K562 (cell line): ENCODE results near the gene DYNLT4. TPM values are rescaled to one million over a fixed set of nuclear protein-coding genes. Genes with fewer than 3 reads are reported as not detected.

Experiments
- BRCA1 ChIP-seq, 2 experiments: fragments of 450-650 bp in 1 of 2; sonication (generic) in 1 of 2; formaldehyde crosslinking in 1 of 2; IDR thresholded peaks; 2 replicates each; pipeline versions ENCODE4 v1.5.0 to v1.6.1; 2017 to 2020; ENCODE audit warnings: mild to moderate bottlenecking in 1 of 2, missing genetic modification reagents in 1 of 2
- CXXC5 ChIP-seq: fragments of 250-450 bp; sonication (Bioruptor Pico); IDR thresholded peaks from 2 replicates; pipeline ENCODE4 v1.8.0; 2022; ENCODE audit warnings: inconsistent platforms, mild to moderate bottlenecking, moderate library complexity
- DDX20 ChIP-seq: fragments of 450-650 bp; IDR thresholded peaks from 2 replicates; pipeline ENCODE4 v1.6.1; 2016; ENCODE audit warnings: missing genetic modification characterization, low read depth, mild to moderate bottlenecking, missing compliant biosample characterization, moderate library complexity
- DPF2 ChIP-seq: fragments of 450-650 bp; IDR thresholded peaks from 2 replicates; pipeline ENCODE4 v1.6.1; 2016
- EP400 ChIP-seq: fragments of 450-650 bp; IDR thresholded peaks from 2 replicates; pipeline ENCODE4 v1.6.1; 2017; ENCODE audit warnings: antibody characterized with exemption, mild to moderate bottlenecking, moderate library complexity
- ID3 ChIP-seq, 2 experiments: fragments of 250-450 bp in 1 of 2; fragments of 450-650 bp in 1 of 2; sonication (Bioruptor Pico) in 1 of 2; IDR thresholded peaks; 2 replicates each; pipeline versions ENCODE4 v1.6.1 to v1.8.0; 2016 to 2021; ENCODE audit warnings: mild to moderate bottlenecking in 2 of 2, moderate library complexity in 2 of 2, missing compliant biosample characterization in 1 of 2, missing genetic modification characterization in 1 of 2
- ILF3 ChIP-seq: fragments of 450-650 bp; IDR thresholded peaks from 2 replicates; pipeline ENCODE4 v1.6.1; 2018; ENCODE audit warnings: antibody characterized with exemption, mild to moderate bottlenecking, moderate library complexity, borderline replicate concordance
- KAT2B ChIP-seq: IDR thresholded peaks from one replicate; pipeline ENCODE4 v1.6.1; 2012; ENCODE audit warnings: low read depth, mild to moderate bottlenecking, control low read depth, inconsistent platforms, low read length, moderate library complexity
- KAT8 ChIP-seq: fragments of 450-650 bp; IDR thresholded peaks from 2 replicates; pipeline ENCODE4 v1.6.1; 2016; ENCODE audit warnings: low read depth, mild to moderate bottlenecking
- KLF10 ChIP-seq: fragments of 250-450 bp; sonication (Bioruptor Pico); IDR thresholded peaks from 2 replicates; pipeline ENCODE4 v1.6.1; 2021; ENCODE audit warnings: matching md5 sums
- L3MBTL2 ChIP-seq: fragments of 450-650 bp; IDR thresholded peaks from 2 replicates; pipeline ENCODE4 v1.6.1; 2016; ENCODE audit warnings: mild to moderate bottlenecking, moderate library complexity
- MCM3 ChIP-seq: fragments of 450-650 bp; IDR thresholded peaks from 2 replicates; pipeline ENCODE4 v1.6.1; 2016
- MEF2D ChIP-seq: conservative IDR thresholded peaks from 2 replicates; pipeline ENCODE4 v1.6.1; 2016; ENCODE audit warnings: low read depth, missing genetic modification characterization, missing compliant biosample characterization
- MTF1 ChIP-seq: fragments of 250-450 bp; sonication (Bioruptor Pico); IDR thresholded peaks from 2 replicates; pipeline ENCODE4 v1.9.0; 2021; ENCODE audit warnings: moderate library complexity, mild to moderate bottlenecking, inconsistent platforms, borderline replicate concordance
- NKRF ChIP-seq: fragments of 450-650 bp; IDR thresholded peaks from 2 replicates; pipeline ENCODE4 v1.6.1; 2016; ENCODE audit warnings: borderline replicate concordance
- NR2C2 ChIP-seq, 2 experiments: fragments of 200-800 bp in 1 of 2; sonication (Bioruptor generic) in 1 of 2; sonication (generic) in 1 of 2; formaldehyde crosslinking in 1 of 2; IDR thresholded peaks; 2 replicates each; pipeline versions ENCODE4 v1.6.1 to v1.8.0; 2016 to 2022; ENCODE audit warnings: mild to moderate bottlenecking in 1 of 2, missing compliant biosample characterization in 1 of 2, missing genetic modification characterization in 1 of 2, missing genetic modification reagents in 1 of 2
- PURB ChIP-seq: sonication (generic); formaldehyde crosslinking; IDR thresholded peaks from 2 replicates; pipeline ENCODE4 v1.9.0; 2021; ENCODE audit warnings: low read depth, mild to moderate bottlenecking, missing genetic modification reagents
- ZEB2 ChIP-seq: fragments of 450-650 bp; IDR thresholded peaks from 2 replicates; pipeline ENCODE4 v1.6.1; 2016
- ZNF140 ChIP-seq: fragments of 250-450 bp; sonication (Bioruptor Pico); IDR thresholded peaks from 2 replicates; pipeline ENCODE4 v1.8.0; 2021; ENCODE audit warnings: moderate library complexity, mild to moderate bottlenecking, inconsistent platforms
- ZNF239 ChIP-seq: fragments of 250-450 bp; sonication (Bioruptor Pico); IDR thresholded peaks from 2 replicates; pipeline ENCODE4 v1.4.0; 2020; ENCODE audit warnings: mild to moderate bottlenecking
- ZNF324 ChIP-seq: fragments of 250-450 bp; sonication (Bioruptor Pico); IDR thresholded peaks from 2 replicates; pipeline ENCODE4 v1.4.0; 2020; ENCODE audit warnings: mild to moderate bottlenecking
- ZNF518B ChIP-seq: fragments of 250-450 bp; sonication (Bioruptor Pico); IDR thresholded peaks from 2 replicates; pipeline ENCODE4 v1.5.0; 2021; ENCODE audit warnings: mild to moderate bottlenecking, moderate library complexity
- polyA plus RNA-seq, 8 experiments: library from polyadenylated mRNA; depleted of rRNA in 4 of 8; stranded (reverse) in 5 of 8; unstranded in 3 of 8; fragments of >200 nt; fragmentation: Nextera tagmentation in 2 of 8; fragmentation: Illumina TruSeq in 1 of 8; extraction: Ambion mirVana in 2 of 8; extraction: Trizol in 1 of 8; gene quantifications; 2 replicates each; pipeline versions ENCODE4 v1.2.1 to v1.2.3, GENCODE V29; 2011 to 2014; ENCODE audit warnings: inconsistent platforms in 1 of 8, missing spikeins in 1 of 8
- total RNA-seq, 7 experiments: library from RNA; depleted of rRNA in 6 of 7; stranded (reverse); fragments of >200 nt in 6 of 7; fragmentation: Illumina TruSeq in 2 of 7; extraction: Trizol in 2 of 7; gene quantifications; 2 replicates each; pipeline versions ENCODE4 v1.2.1 to v1.2.3, GENCODE V29; 2011 to 2021; ENCODE audit warnings: low replicate concordance in 1 of 7
- TF ChIP-seq, protein P1 (sequence below): fragments of 450-650 bp; conservative IDR thresholded peaks from 2 replicates; pipeline ENCODE4 v1.6.1; 2016; ENCODE audit warnings: missing genetic modification characterization, low read depth, mild to moderate bottlenecking, control low read depth, missing compliant biosample characterization

DYNLT4 gene
- total and polyA plus RNA-seq, 9 of the 15 experiments (the other 6 are each of a cell fraction or from before 2014, with no cell fraction given) = 0.29 to 0.73 TPM; not detected in 7

- TF ChIP-seq ZNF518B (CRISPR knock-in tag) = no peak
- TF ChIP-seq L3MBTL2 = peak; percentile 31; the same call in 1 of the 2 replicates
- TF ChIP-seq NKRF = no peak
- TF ChIP-seq EP400 = no peak
- no peak for TF ChIP-seq NR2C2 (CRISPR knock-in tag; IDR thresholded peaks at IDR 0.05)
- TF ChIP-seq NR2C2 (tag; IDR thresholded peaks at IDR 0.05) = no peak
- TF ChIP-seq ILF3 = no peak
- peak; percentile 31; the same call in 1 of the 2 replicates for TF ChIP-seq CXXC5
- no peak for TF ChIP-seq MEF2D (tag)
- no peak for TF ChIP-seq KAT8
- no peak for TF ChIP-seq DDX20 (tag)
- TF ChIP-seq, protein P1, sequence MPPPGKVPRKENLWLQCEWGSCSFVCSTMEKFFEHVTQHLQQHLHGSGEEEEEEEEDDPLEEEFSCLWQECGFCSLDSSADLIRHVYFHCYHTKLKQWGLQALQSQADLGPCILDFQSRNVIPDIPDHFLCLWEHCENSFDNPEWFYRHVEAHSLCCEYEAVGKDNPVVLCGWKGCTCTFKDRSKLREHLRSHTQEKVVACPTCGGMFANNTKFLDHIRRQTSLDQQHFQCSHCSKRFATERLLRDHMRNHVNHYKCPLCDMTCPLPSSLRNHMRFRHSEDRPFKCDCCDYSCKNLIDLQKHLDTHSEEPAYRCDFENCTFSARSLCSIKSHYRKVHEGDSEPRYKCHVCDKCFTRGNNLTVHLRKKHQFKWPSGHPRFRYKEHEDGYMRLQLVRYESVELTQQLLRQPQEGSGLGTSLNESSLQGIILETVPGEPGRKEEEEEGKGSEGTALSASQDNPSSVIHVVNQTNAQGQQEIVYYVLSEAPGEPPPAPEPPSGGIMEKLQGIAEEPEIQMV (tag) = no peak
- TF ChIP-seq ID3 (CRISPR knock-in tag; IDR thresholded peaks at IDR 0.05) = no peak
- TF ChIP-seq ID3 (tag; IDR thresholded peaks at IDR 0.05) = no peak
- no peak for TF ChIP-seq ZNF324 (CRISPR knock-in tag)
- TF ChIP-seq MTF1 (CRISPR knock-in tag) = no peak
- no peak for TF ChIP-seq MCM3
- no peak for TF ChIP-seq PURB (CRISPR knock-in tag)
- peak; percentile 37; the same call in 1 of the 2 replicates for TF ChIP-seq DPF2
- TF ChIP-seq ZEB2 = peak; percentile 50; the same call in 1 of the 2 replicates
- no peak for TF ChIP-seq KLF10 (CRISPR knock-in tag)
- TF ChIP-seq KAT2B = no peak
- TF ChIP-seq ZNF140 = no peak
- no peak for TF ChIP-seq BRCA1 (IDR thresholded peaks at IDR 0.05)
- no peak for TF ChIP-seq BRCA1 (CRISPR knock-in tag; IDR thresholded peaks at IDR 0.05)
- TF ChIP-seq ZNF239 (CRISPR knock-in tag) = peak; percentile 35
These were observed 27.2 kb upstream of the DYNLT4 start (continued) for GRCh38 chr1:44834328-44834727.
